KG1 (cell line): ENCODE data around the gene ZNF597.

Experiments used
- DNase-seq: peaks from one replicate; lab custom pipeline; 2025; lab: John Stamatoyannopoulos, UW

Gene ZNF597

GRCh38 chr16:3443108-3444031, at the start of gene ZNF597, which contains the start of gene NAA60:
TSS of gene ZNF597 (minus strand) at chr16:3443504. CDS start at chr16:3443153, 351 bp downstream.
TSS of gene NAA60 (plus strand) at chr16:3443680. CDS start at chr16:3476228, 32,548 bp downstream.
- peak; percentile 64 for DNase-seq

GRCh38 chr16:3492356-3492755, 49.1 kb upstream of the ZNF597 start:
- no peak for DNase-seq

- no peak for DNase-seq
Observed at GRCh38 chr16:3490911-3491629, 47.8 kb upstream of the ZNF597 start.

GRCh38 chr16:3488801-3489200, 45.5 kb upstream of the ZNF597 start:
- no peak for DNase-seq

GRCh38 chr16:3487521-3488410, 44.5 kb upstream of the ZNF597 start:
- DNase-seq = no peak

- DNase-seq = no peak
Observed at GRCh38 chr16:3486506-3487215, 43.4 kb upstream of the ZNF597 start.

- no peak for DNase-seq
Observed at GRCh38 chr16:3485821-3486505, 42.7 kb upstream of the ZNF597 start.

GRCh38 chr16:3485097-3485745, 41.9 kb upstream of the ZNF597 start:
- no peak for DNase-seq

- DNase-seq = no peak
Observed at GRCh38 chr16:3484318-3485096, 41.2 kb upstream of the ZNF597 start.

- DNase-seq = no peak
Observed at GRCh38 chr16:3482659-3483241, 39.4 kb upstream of the ZNF597 start.

GRCh38 chr16:3481696-3482658, 38.7 kb upstream of the ZNF597 start:
- no peak for DNase-seq

- DNase-seq = no peak
Observed at GRCh38 chr16:3480901-3481695, 37.8 kb upstream of the ZNF597 start.

- no peak for DNase-seq
Observed at GRCh38 chr16:3479654-3480216, 36.4 kb upstream of the ZNF597 start.

GRCh38 chr16:3478242-3478925, 35.1 kb upstream of the ZNF597 start:
- no peak for DNase-seq

GRCh38 chr16:3476409-3476808, 33.1 kb upstream of the ZNF597 start:
- DNase-seq = no peak
